Fibroblast of lung (primary cell): Measurements from ENCODE around the gene HPS5. TPM values are rescaled to one million over a fixed set of nuclear protein-coding genes. Genes with fewer than 3 reads are reported as not detected.

Experiments
- DNase-seq, 2 donors: peaks; one replicate each; pipeline versions ENCODE4 v3.0.0 to v3.0.0-alpha.2; 2010; ENCODE audit warnings: low read depth in 2 of 2
- H2AFZ ChIP-seq: 2 replicates; pipeline ENCODE4 v1.5.1; 2012; ENCODE audit warnings: low read length, control low read depth, inconsistent platforms
- H3K27ac ChIP-seq: 2 replicates; pipeline ENCODE4 v1.5.1; 2011; ENCODE audit warnings: low read length, control low read depth; ENCODE audit not compliant: insufficient read depth
- H3K27me3 ChIP-seq: 2 replicates; pipeline ENCODE4 v1.5.1; 2011; ENCODE audit warnings: mild to moderate bottlenecking, low read length; ENCODE audit not compliant: control insufficient read depth, insufficient read depth
- H3K36me3 ChIP-seq: 2 replicates; pipeline ENCODE4 v1.5.1; 2011; ENCODE audit warnings: low read length; ENCODE audit not compliant: control insufficient read depth, insufficient read depth
- H3K4me1 ChIP-seq: 2 replicates; pipeline ENCODE4 v1.5.1; 2011; ENCODE audit warnings: low read length; ENCODE audit not compliant: control insufficient read depth, insufficient read depth; ENCODE audit errors: extremely low read depth
- H3K4me2 ChIP-seq: 2 replicates; pipeline ENCODE4 v1.5.1; 2011; ENCODE audit warnings: low read length, control low read depth; ENCODE audit not compliant: insufficient read depth; ENCODE audit errors: extremely low read depth
- H3K4me3 ChIP-seq, 4 experiments: fragments of 200-600 bp in 1 of 4; sonication (generic) in 1 of 4; replicated peaks in 1 of 4; 2 replicates each; pipeline ENCODE4 v1.5.1; 2011 to 2016; ENCODE audit warnings: low read length in 4 of 4, low read depth in 3 of 4, mild to moderate bottlenecking in 3 of 4, control low read depth in 2 of 4, inconsistent platforms in 1 of 4, mixed read lengths in 1 of 4; ENCODE audit not compliant: insufficient read depth in 1 of 4; ENCODE audit errors: control extremely low read depth in 1 of 4
- H3K79me2 ChIP-seq: 2 replicates; pipeline ENCODE4 v1.5.1; 2012; ENCODE audit warnings: mild to moderate bottlenecking, low read length, inconsistent platforms; ENCODE audit not compliant: control insufficient read depth, insufficient read depth
- H3K9ac ChIP-seq: 2 replicates; pipeline ENCODE4 v1.5.1; 2011; ENCODE audit warnings: mild to moderate bottlenecking, low read length, control low read depth; ENCODE audit not compliant: insufficient read depth
- H3K9me3 ChIP-seq: 2 replicates; pipeline ENCODE4 v1.5.1; 2012; ENCODE audit warnings: low read depth, low read length; ENCODE audit not compliant: control insufficient read depth, insufficient read depth
- H4K20me1 ChIP-seq: 2 replicates; pipeline ENCODE4 v1.5.1; 2011; ENCODE audit warnings: low read length; ENCODE audit not compliant: control insufficient read depth, insufficient read depth; ENCODE audit errors: extremely low read depth
- CTCF ChIP-seq, 2 donors: IDR thresholded peaks in 1 of 2; conservative IDR thresholded peaks in 1 of 2; 1 replicate in 1 of 2; 2 replicates in 1 of 2; pipeline ENCODE4 v1.5.1; 2011 to 2012; ENCODE audit warnings: low read length in 2 of 2, control low read depth in 1 of 2, inconsistent platforms in 1 of 2, low read depth in 1 of 2, mild to moderate bottlenecking in 1 of 2
- EZH2 ChIP-seq: IDR thresholded peaks from 2 replicates; pipeline ENCODE4 v1.5.1; 2012; ENCODE audit warnings: low read length, control low read depth, mild to moderate bottlenecking; ENCODE audit errors: missing control alignments
- polyA plus RNA-seq, 2 donors: library from polyadenylated mRNA; depleted of rRNA in 1 of 2; stranded (reverse) in 1 of 2; unstranded in 1 of 2; fragments of >200 nt; gene quantifications; 2 replicates each; pipeline ENCODE4 v1.2.1, GENCODE V29; 2011 to 2012; ENCODE audit warnings: missing spikeins in 1 of 2
- total RNA-seq: library from RNA; depleted of rRNA; stranded (reverse); fragments of >200 nt; gene quantifications from 2 replicates; pipeline ENCODE4 v1.2.1, GENCODE V29; 2014

HPS5 gene
- total and polyA plus RNA-seq, 2 donors (not counting 1 experiment from before 2014, with no cell fraction given) = 15.6 to 44.1 TPM

DNA sequence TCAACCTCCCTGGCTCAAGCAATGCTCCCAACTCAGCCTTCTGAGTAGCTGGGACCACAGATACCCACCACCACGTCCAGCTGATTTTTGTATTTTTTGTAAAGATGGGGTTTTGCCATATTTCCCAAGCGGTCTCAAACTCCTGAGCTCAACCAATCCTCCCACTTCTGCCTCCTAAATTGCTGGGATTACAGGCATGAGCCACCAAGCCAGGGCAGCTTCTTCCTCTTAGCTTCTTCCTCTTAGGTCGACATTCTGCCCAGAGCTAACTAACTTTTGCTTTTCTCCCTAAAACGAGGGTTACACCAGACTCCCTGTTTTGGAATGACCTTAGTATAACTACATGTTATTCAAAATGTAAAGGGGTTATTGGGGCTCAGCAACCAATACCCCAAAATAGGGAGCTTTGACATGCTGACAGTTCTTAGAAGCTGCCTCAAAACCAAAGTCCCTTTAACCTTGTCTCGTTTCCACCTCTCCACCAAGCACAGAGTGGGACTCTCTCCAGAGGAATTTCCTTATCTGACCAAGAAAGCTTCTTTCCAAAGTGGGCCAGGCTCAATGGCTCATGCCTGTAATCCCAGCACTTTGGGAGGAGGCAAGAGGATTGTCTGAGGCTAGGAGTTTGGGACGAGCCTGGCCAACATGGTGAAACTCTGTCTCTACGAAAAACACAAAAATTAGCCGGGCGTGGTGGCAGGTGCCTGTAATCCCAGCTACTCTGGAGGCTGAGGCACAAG is 7.0 kb downstream of the HPS5 start:
- H3K27ac ChIP-seq = no peak overlapping the region

GRCh38 chr11:18313965-18314763 is 7.8 kb downstream of the HPS5 start:
- no peaks in the 10 kb centered on the region for H3K27me3 ChIP-seq
- TF ChIP-seq EZH2 (no peak), CTCF (conservative IDR thresholded peaks at IDR 0.05 in 1 of 2, IDR thresholded peaks at IDR 0.05 in 1 of 2; ENCODE audit: low read depth in 1 of 2, low read length in 2 of 2) (no peak)
- H3K4me1 ChIP-seq = no peaks in the 10 kb centered on the region
- DNase-seq = peak; percentile 15 to 43
- H3K27ac ChIP-seq = no peak overlapping the region
- H3K9ac ChIP-seq = no peak overlapping the region
- no peaks in the 10 kb centered on the region for H3K36me3 ChIP-seq
- H3K79me2 ChIP-seq = peaks cover 9% of the 10 kb centered on the region
- H3K4me3 ChIP-seq = no peak overlapping the region
- no peak overlapping the region for H3K4me2 ChIP-seq
- H3K9me3 ChIP-seq = no peaks in the 10 kb centered on the region
- no peaks in the 10 kb centered on the region for H4K20me1 ChIP-seq
- H2AFZ ChIP-seq = no peak overlapping the region

More for the DNA sequence above, 7.0 kb downstream of the HPS5 start:
- Histone ChIP-seq H3K4me3 (no peak overlapping the region), H3K9ac (no peak overlapping the region), H3K27me3 (no peaks in the 10 kb centered on the region), H3K79me2 (peaks cover 15% of the 10 kb centered on the region), H3K4me2 (no peak overlapping the region), H2AFZ (no peak overlapping the region), H3K9me3 (no peaks in the 10 kb centered on the region), H3K4me1 (no peaks in the 10 kb centered on the region), H4K20me1 (no peaks in the 10 kb centered on the region), H3K36me3 (no peaks in the 10 kb centered on the region)
- TF ChIP-seq EZH2 = no peak
- no peak for TF ChIP-seq CTCF (conservative IDR thresholded peaks at IDR 0.05 in 1 of 2, IDR thresholded peaks at IDR 0.05 in 1 of 2; ENCODE audit: low read depth in 1 of 2, low read length in 2 of 2)
- DNase-seq = peak in 1 of 2 donors; percentile 62

- H3K4me1 ChIP-seq = no peaks in the 10 kb centered on the region
- H3K79me2 ChIP-seq = peaks cover under 1% of the 10 kb centered on the region
- H4K20me1 ChIP-seq = no peaks in the 10 kb centered on the region
- no peak for TF ChIP-seq EZH2
- TF ChIP-seq CTCF (conservative IDR thresholded peaks at IDR 0.05 in 1 of 2, IDR thresholded peaks at IDR 0.05 in 1 of 2; ENCODE audit: low read depth in 1 of 2, low read length in 2 of 2) = no peak
- no peak overlapping the region for H2AFZ ChIP-seq
- no peak overlapping the region for H3K9ac ChIP-seq
- DNase-seq = peak in 1 of 2 donors; percentile 83
- no peak overlapping the region for H3K4me3 ChIP-seq
- no peaks in the 10 kb centered on the region for H3K27me3 ChIP-seq
- peaks cover 2% of the 10 kb centered on the region for H3K36me3 ChIP-seq
- no peak overlapping the region for H3K27ac ChIP-seq
- no peak overlapping the region for H3K4me2 ChIP-seq
- no peaks in the 10 kb centered on the region for H3K9me3 ChIP-seq
These were observed 9.1 kb downstream of the HPS5 start for GRCh38 chr11:18312663-18313420.
